Progenitor cell of endocrine pancreas (in vitro differentiated cells): ENCODE results near the gene UPP2. TPM values are rescaled to one million over a fixed set of nuclear protein-coding genes. Genes with fewer than 3 reads are reported as not detected.

Experiments
- DNase-seq: peaks from one replicate; pipeline ENCODE4 v3.0.0; 2021; ENCODE audit warnings: low spot score; ENCODE audit not compliant: unreplicated experiment
- H3K27ac Mint-ChIP-seq: 2 replicates; pipeline ENCODE4 v1.8.0; 2021; ENCODE audit warnings: mild to moderate bottlenecking, moderate library complexity, mixed read lengths
- H3K27me3 Mint-ChIP-seq: 2 replicates; pipeline ENCODE4 v1.8.0; 2021; ENCODE audit warnings: mixed read lengths
- H3K36me3 Mint-ChIP-seq: 2 replicates; pipeline ENCODE4 v1.8.0; 2022; ENCODE audit warnings: mixed read lengths; ENCODE audit not compliant: insufficient read depth
- H3K4me1 Mint-ChIP-seq: 2 replicates; pipeline ENCODE4 v1.8.0; 2021; ENCODE audit warnings: low read depth, mixed read lengths
- H3K4me3 Mint-ChIP-seq: 2 replicates; pipeline ENCODE4 v1.8.0; 2021; ENCODE audit warnings: low read depth, mild to moderate bottlenecking, moderate library complexity, mixed read lengths
- H3K9me3 Mint-ChIP-seq: 2 replicates; pipeline ENCODE4 v1.8.0; 2021; ENCODE audit warnings: low read depth, mixed read lengths
- CTCF ChIP-seq: fragments of 200-600 bp; sonication (generic); IDR thresholded peaks from one replicate; pipeline ENCODE4 v1.5.0; 2021; ENCODE audit warnings: antibody characterized with exemption, mild to moderate bottlenecking; ENCODE audit not compliant: unreplicated experiment
- total RNA-seq: library from RNA; stranded (reverse); gene quantifications from 2 replicates; pipeline ENCODE4 v1.2.1, GENCODE V29; 2021

UPP2 gene
- total RNA-seq, 1 donor from 2014 or later: not detected

GRCh38 chr2:158102446-158102845 lies 770 bp downstream of the UPP2 start:
- DNase-seq: no peak
- H3K4me1 Mint-ChIP-seq: no peaks in the 10 kb centered on the region
- no peaks in the 10 kb centered on the region for H3K36me3 Mint-ChIP-seq
- H3K27me3 Mint-ChIP-seq: no peaks in the 10 kb centered on the region
- TF ChIP-seq CTCF: no peak
- no peaks in the 10 kb centered on the region for H3K9me3 Mint-ChIP-seq
- H3K27ac Mint-ChIP-seq: no peak overlapping the region
- no peak overlapping the region for H3K4me3 Mint-ChIP-seq

GRCh38 chr2:158103411-158104012 lies 1.8 kb downstream of the UPP2 start:
- H3K9me3 Mint-ChIP-seq: no peaks in the 10 kb centered on the region
- no peaks in the 10 kb centered on the region for H3K4me1 Mint-ChIP-seq
- no peak overlapping the region for H3K27ac Mint-ChIP-seq
- H3K27me3 Mint-ChIP-seq: no peaks in the 10 kb centered on the region
- no peak overlapping the region for H3K4me3 Mint-ChIP-seq
- DNase-seq: no peak
- H3K36me3 Mint-ChIP-seq: no peaks in the 10 kb centered on the region
- TF ChIP-seq CTCF: no peak

GRCh38 chr2:158104903-158105302 lies 3.2 kb downstream of the UPP2 start:
- Mint-ChIP-seq H3K4me3 (no peak overlapping the region), H3K27ac (no peak overlapping the region), H3K9me3 (no peaks in the 10 kb centered on the region), H3K4me1 (no peaks in the 10 kb centered on the region), H3K36me3 (no peaks in the 10 kb centered on the region), H3K27me3 (no peaks in the 10 kb centered on the region)
- DNase-seq: no peak
- TF ChIP-seq CTCF: no peak

- H3K36me3 Mint-ChIP-seq: no peaks in the 10 kb centered on the region
- TF ChIP-seq CTCF: no peak
- H3K27ac Mint-ChIP-seq: no peak overlapping the region
- H3K9me3 Mint-ChIP-seq: peaks cover 3% of the 10 kb centered on the region
- H3K4me3 Mint-ChIP-seq: no peak overlapping the region
- peaks cover 1% of the 10 kb centered on the region for H3K4me1 Mint-ChIP-seq
- no peaks in the 10 kb centered on the region for H3K27me3 Mint-ChIP-seq
- DNase-seq: no peak
Observed at GRCh38 chr2:158112992-158113391, 11.3 kb downstream of the UPP2 start.

- Mint-ChIP-seq H3K27ac (no peak overlapping the region), H3K27me3 (no peaks in the 10 kb centered on the region), H3K4me1 (peaks cover 1% of the 10 kb centered on the region), H3K9me3 (peaks cover 3% of the 10 kb centered on the region), H3K36me3 (no peaks in the 10 kb centered on the region), H3K4me3 (no peak overlapping the region)
- TF ChIP-seq CTCF: no peak
- DNase-seq: no peak
Observed at GRCh38 chr2:158113741-158114295, 12.1 kb downstream of the UPP2 start.
